ENCODE measurements around the gene PACRG. TPM values are rescaled to one million over a fixed set of nuclear protein-coding genes. Genes with fewer than 3 reads are reported as not detected.

Gene PACRG
- total RNA-seq, 1 experiment from 2014 or later: 0.59 TPM

DNA sequence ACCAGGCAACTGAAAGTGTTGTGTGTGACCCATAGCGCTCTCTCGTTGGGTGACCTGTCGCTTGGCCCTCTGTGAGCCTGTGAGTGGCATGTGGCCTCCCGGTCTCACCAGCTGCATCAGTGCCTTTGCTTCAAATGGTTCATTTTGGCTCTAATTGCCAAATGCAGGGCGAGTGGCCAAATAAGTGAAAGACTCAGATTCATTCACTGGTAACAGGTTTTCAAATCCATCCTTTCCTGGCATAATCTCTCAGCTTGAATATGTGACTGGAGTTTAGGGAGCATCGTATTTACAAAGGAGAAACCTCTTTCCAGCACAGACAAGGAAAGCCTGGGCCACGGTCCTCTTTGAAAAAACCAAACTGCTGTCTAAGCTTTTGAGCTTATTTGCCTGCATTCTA, 365.1 kb downstream of the PACRG start:
- Histone ChIP-seq H3K4me3 (ENCODE audit: low read depth in 2 of 2, low read length in 2 of 2) (no peak overlapping the region), H3K27ac (ENCODE audit: low read length) (no peak overlapping the region), H3K27me3 (ENCODE audit: control insufficient read depth, insufficient read depth, low read length) (no peaks in the 10 kb centered on the region), H3K36me3 (ENCODE audit: control insufficient read depth, insufficient read depth, low read length) (no peaks in the 10 kb centered on the region), H3K4me1 (ENCODE audit: control insufficient read depth, insufficient read depth, low read length) (no peaks in the 10 kb centered on the region), H3K9me3 (ENCODE audit: control insufficient read depth, insufficient read depth, low read depth, low read length) (no peaks in the 10 kb centered on the region)
- ChIA-PET CTCF (no interaction called here), POLR2A (no interaction called here)
- intact Hi-C loops (cut with micrococcal nuclease; ENCODE audit: unreplicated experiment): no loop called here
- TF ChIP-seq SIN3A (IDR thresholded peaks at IDR 0.05; ENCODE audit: borderline replicate concordance, insufficient read depth, low read depth, low read length) (no peak), TCF7L2 (IDR thresholded peaks at IDR 0.05; ENCODE audit: low read depth, low read length) (no peak), POLR2AphosphoS5 (IDR thresholded peaks at IDR 0.05; ENCODE audit: low read depth, low read length) (no peak)
- TF ChIP-seq, protein P1, sequence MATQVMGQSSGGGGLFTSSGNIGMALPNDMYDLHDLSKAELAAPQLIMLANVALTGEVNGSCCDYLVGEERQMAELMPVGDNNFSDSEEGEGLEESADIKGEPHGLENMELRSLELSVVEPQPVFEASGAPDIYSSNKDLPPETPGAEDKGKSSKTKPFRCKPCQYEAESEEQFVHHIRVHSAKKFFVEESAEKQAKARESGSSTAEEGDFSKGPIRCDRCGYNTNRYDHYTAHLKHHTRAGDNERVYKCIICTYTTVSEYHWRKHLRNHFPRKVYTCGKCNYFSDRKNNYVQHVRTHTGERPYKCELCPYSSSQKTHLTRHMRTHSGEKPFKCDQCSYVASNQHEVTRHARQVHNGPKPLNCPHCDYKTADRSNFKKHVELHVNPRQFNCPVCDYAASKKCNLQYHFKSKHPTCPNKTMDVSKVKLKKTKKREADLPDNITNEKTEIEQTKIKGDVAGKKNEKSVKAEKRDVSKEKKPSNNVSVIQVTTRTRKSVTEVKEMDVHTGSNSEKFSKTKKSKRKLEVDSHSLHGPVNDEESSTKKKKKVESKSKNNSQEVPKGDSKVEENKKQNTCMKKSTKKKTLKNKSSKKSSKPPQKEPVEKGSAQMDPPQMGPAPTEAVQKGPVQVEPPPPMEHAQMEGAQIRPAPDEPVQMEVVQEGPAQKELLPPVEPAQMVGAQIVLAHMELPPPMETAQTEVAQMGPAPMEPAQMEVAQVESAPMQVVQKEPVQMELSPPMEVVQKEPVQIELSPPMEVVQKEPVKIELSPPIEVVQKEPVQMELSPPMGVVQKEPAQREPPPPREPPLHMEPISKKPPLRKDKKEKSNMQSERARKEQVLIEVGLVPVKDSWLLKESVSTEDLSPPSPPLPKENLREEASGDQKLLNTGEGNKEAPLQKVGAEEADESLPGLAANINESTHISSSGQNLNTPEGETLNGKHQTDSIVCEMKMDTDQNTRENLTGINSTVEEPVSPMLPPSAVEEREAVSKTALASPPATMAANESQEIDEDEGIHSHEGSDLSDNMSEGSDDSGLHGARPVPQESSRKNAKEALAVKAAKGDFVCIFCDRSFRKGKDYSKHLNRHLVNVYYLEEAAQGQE (IDR thresholded peaks at IDR 0.05; ENCODE audit: insufficient read depth in 1 of 2, low read depth in 2 of 2, low read length in 1 of 2): no peak
- TF ChIP-seq, protein P2, sequence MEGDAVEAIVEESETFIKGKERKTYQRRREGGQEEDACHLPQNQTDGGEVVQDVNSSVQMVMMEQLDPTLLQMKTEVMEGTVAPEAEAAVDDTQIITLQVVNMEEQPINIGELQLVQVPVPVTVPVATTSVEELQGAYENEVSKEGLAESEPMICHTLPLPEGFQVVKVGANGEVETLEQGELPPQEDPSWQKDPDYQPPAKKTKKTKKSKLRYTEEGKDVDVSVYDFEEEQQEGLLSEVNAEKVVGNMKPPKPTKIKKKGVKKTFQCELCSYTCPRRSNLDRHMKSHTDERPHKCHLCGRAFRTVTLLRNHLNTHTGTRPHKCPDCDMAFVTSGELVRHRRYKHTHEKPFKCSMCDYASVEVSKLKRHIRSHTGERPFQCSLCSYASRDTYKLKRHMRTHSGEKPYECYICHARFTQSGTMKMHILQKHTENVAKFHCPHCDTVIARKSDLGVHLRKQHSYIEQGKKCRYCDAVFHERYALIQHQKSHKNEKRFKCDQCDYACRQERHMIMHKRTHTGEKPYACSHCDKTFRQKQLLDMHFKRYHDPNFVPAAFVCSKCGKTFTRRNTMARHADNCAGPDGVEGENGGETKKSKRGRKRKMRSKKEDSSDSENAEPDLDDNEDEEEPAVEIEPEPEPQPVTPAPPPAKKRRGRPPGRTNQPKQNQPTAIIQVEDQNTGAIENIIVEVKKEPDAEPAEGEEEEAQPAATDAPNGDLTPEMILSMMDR (IDR thresholded peaks at IDR 0.05): no peak
- in situ Hi-C loops (cut with HindIII; ENCODE audit: low pct_unique_long_range_greater_than_20kb, low sequenced_read_pairs): no loop called here
- no peak for ATAC-seq
- DNase-seq (ENCODE audit: low read depth, low spot score): no peak
- no TSS peak for BruUV-seq (replicated peaks)

DNA sequence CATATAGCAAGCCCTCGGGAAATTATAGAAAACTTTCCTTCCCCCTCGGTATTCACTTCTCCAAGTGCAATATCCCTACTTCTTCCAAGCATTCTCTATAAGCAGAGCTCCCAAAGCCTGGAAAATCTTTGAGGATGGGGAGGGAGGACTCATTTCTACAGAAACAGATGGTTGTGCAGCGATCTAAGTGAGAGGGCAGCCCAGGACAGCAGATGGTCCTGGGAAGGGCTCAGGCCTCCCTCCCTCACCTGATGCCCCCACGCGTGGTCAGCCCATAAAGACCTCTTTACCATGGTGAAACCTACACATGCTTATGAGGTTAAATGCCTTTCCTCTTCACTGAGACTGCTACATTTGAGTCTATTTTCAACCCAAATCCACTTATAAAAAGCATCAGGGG, 367.1 kb downstream of the PACRG start:
- H3K27me3 ChIP-seq (ENCODE audit: control insufficient read depth, insufficient read depth, low read length): no peaks in the 10 kb centered on the region
- DNase-seq (ENCODE audit: low read depth, low spot score) (no peak), ATAC-seq (no peak)
- no TSS peak for BruUV-seq (replicated peaks)
- CTCF ChIA-PET: no interaction called here
- POLR2A ChIA-PET: no interaction called here
- H3K4me1 ChIP-seq (ENCODE audit: control insufficient read depth, insufficient read depth, low read length): no peaks in the 10 kb centered on the region
- H3K27ac ChIP-seq (ENCODE audit: low read length): no peak overlapping the region
- H3K36me3 ChIP-seq (ENCODE audit: control insufficient read depth, insufficient read depth, low read length): no peaks in the 10 kb centered on the region
- intact Hi-C loops (cut with micrococcal nuclease; ENCODE audit: unreplicated experiment) (no loop called here), in situ Hi-C loops (cut with HindIII; ENCODE audit: low pct_unique_long_range_greater_than_20kb, low sequenced_read_pairs) (no loop called here)
- no peaks in the 10 kb centered on the region for H3K9me3 ChIP-seq (ENCODE audit: control insufficient read depth, insufficient read depth, low read depth, low read length)
- H3K4me3 ChIP-seq (ENCODE audit: low read depth in 2 of 2, low read length in 2 of 2): no peak overlapping the region
- TF ChIP-seq, protein P2 (IDR thresholded peaks at IDR 0.05): no peak
- TF ChIP-seq TCF7L2 (IDR thresholded peaks at IDR 0.05; ENCODE audit: low read depth, low read length) (no peak), SIN3A (IDR thresholded peaks at IDR 0.05; ENCODE audit: borderline replicate concordance, insufficient read depth, low read depth, low read length) (no peak), POLR2AphosphoS5 (IDR thresholded peaks at IDR 0.05; ENCODE audit: low read depth, low read length) (no peak)
- TF ChIP-seq, protein P1 (IDR thresholded peaks at IDR 0.05; ENCODE audit: insufficient read depth in 1 of 2, low read depth in 2 of 2, low read length in 1 of 2): no peak
